K562 (cell line): Measurements from ENCODE around the gene ACADVL. TPM values are rescaled to one million over a fixed set of nuclear protein-coding genes. Genes with fewer than 3 reads are reported as not detected.

Source experiments
- C11orf30 ChIP-seq: fragments of 450-650 bp; IDR thresholded peaks from 2 replicates; pipeline ENCODE4 v1.6.1; 2016; ENCODE audit warnings: low read depth, mild to moderate bottlenecking
- CBX5 ChIP-seq: IDR thresholded peaks from 2 replicates; pipeline ENCODE4 v1.6.1; 2014; ENCODE audit warnings: low read depth, borderline replicate concordance
- CHAMP1 ChIP-seq: fragments of 450-650 bp; IDR thresholded peaks from 2 replicates; pipeline ENCODE4 v1.6.1; 2016; ENCODE audit warnings: mild to moderate bottlenecking
- CREB1 ChIP-seq, 2 experiments: sonication (generic) in 1 of 2; formaldehyde crosslinking in 1 of 2; IDR thresholded peaks; 2 replicates each; pipeline versions ENCODE4 v1.6.1 to v1.8.0; 2012 to 2022; ENCODE audit warnings: inconsistent platforms in 1 of 2, mild to moderate bottlenecking in 1 of 2, missing genetic modification reagents in 1 of 2, moderate library complexity in 1 of 2
- HMBOX1 ChIP-seq: sonication (generic); IDR thresholded peaks from 2 replicates; pipeline ENCODE4 v1.6.1; 2016
- MECOM ChIP-seq: fragments of 250-450 bp; sonication (Bioruptor Pico); IDR thresholded peaks from 2 replicates; pipeline ENCODE4 v1.8.0; 2022; ENCODE audit warnings: inconsistent platforms
- MYC ChIP-seq, 2 experiments: fragments of 250-450 bp in 1 of 2; sonication (Bioruptor Pico) in 1 of 2; IDR thresholded peaks; 2 replicates each; pipeline versions ENCODE4 v1.5.1 to v1.6.1; 2012 to 2021; ENCODE audit warnings: low read depth in 2 of 2, borderline replicate concordance in 1 of 2, improper control_type of control experiment in 1 of 2, low read length in 1 of 2, mild to moderate bottlenecking in 1 of 2, moderate library complexity in 1 of 2
- NRF1 ChIP-seq, 2 experiments: fragments of 450-650 bp; IDR thresholded peaks in 1 of 2; conservative IDR thresholded peaks in 1 of 2; 2 replicates each; pipeline ENCODE4 v1.6.1; 2014; ENCODE audit warnings: mild to moderate bottlenecking in 2 of 2
- PHF8 ChIP-seq: fragments of 200-600 bp; sonication (generic); IDR thresholded peaks from 2 replicates; pipeline ENCODE4 v1.6.1; 2012; ENCODE audit warnings: mixed run types, mild to moderate bottlenecking, inconsistent platforms, low read length, moderate library complexity, borderline replicate concordance
- POLR2H ChIP-seq: IDR thresholded peaks from 2 replicates; pipeline ENCODE4 v1.6.1; 2016; ENCODE audit warnings: missing genetic modification characterization, low read depth, mild to moderate bottlenecking, control low read depth, missing compliant biosample characterization, moderate library complexity
- RBBP5 ChIP-seq: fragments of 200-600 bp; sonication (generic); IDR thresholded peaks from 2 replicates; pipeline ENCODE4 v1.6.1; 2012; ENCODE audit warnings: borderline replicate concordance, mild to moderate bottlenecking, low read length, control low read depth, inconsistent platforms; ENCODE audit not compliant: insufficient read depth, poor library complexity, severe bottlenecking
- SNRNP70 ChIP-seq: fragments of 200-400 bp; formaldehyde crosslinking; optimal IDR thresholded peaks from 2 replicates; pipeline ENCODE3; 2017; ENCODE audit warnings: low read depth, low read length
- YBX1 ChIP-seq: fragments of 450-650 bp; IDR thresholded peaks from 2 replicates; pipeline ENCODE4 v1.7.1; 2016; ENCODE audit warnings: mild to moderate bottlenecking
- YY1 ChIP-seq, 3 experiments: IDR thresholded peaks; 2 replicates each; pipeline ENCODE4 v1.6.1; 2011; ENCODE audit warnings: low read length in 2 of 3, mild to moderate bottlenecking in 2 of 3, moderate library complexity in 2 of 3, borderline replicate concordance in 1 of 3, control low read depth in 1 of 3, low read depth in 1 of 3; ENCODE audit not compliant: insufficient read depth in 3 of 3, insufficient replicate concordance in 2 of 3, control insufficient read depth in 1 of 3, insufficient read length in 1 of 3; ENCODE audit errors: extremely low read depth in 1 of 3
- polyA plus RNA-seq, 8 experiments: library from polyadenylated mRNA; depleted of rRNA in 4 of 8; stranded (reverse) in 5 of 8; unstranded in 3 of 8; fragments of >200 nt; fragmentation: Nextera tagmentation in 2 of 8; fragmentation: Illumina TruSeq in 1 of 8; extraction: Ambion mirVana in 2 of 8; extraction: Trizol in 1 of 8; gene quantifications; 2 replicates each; pipeline versions ENCODE4 v1.2.1 to v1.2.3, GENCODE V29; 2011 to 2014; ENCODE audit warnings: inconsistent platforms in 1 of 8, missing spikeins in 1 of 8
- total RNA-seq, 7 experiments: library from RNA; depleted of rRNA in 6 of 7; stranded (reverse); fragments of >200 nt in 6 of 7; fragmentation: Illumina TruSeq in 2 of 7; extraction: Trizol in 2 of 7; gene quantifications; 2 replicates each; pipeline versions ENCODE4 v1.2.1 to v1.2.3, GENCODE V29; 2011 to 2021; ENCODE audit warnings: low replicate concordance in 1 of 7
- TF ChIP-seq, protein P1 (sequence below): fragments of 450-650 bp; IDR thresholded peaks from 2 replicates; pipeline ENCODE4 v1.6.1; 2017; ENCODE audit warnings: antibody characterized with exemption, mild to moderate bottlenecking
- TF ChIP-seq, protein P2 (sequence below): fragments of 250-450 bp; sonication (Bioruptor Pico); IDR thresholded peaks from 2 replicates; pipeline ENCODE4 v1.9.0; 2021; ENCODE audit warnings: mild to moderate bottlenecking, inconsistent platforms

ACADVL gene
- total and polyA plus RNA-seq, 9 of the 15 experiments (the other 6 are each of a cell fraction or from before 2014, with no cell fraction given), result 25.5 to 449 (median 214) TPM

DNA sequence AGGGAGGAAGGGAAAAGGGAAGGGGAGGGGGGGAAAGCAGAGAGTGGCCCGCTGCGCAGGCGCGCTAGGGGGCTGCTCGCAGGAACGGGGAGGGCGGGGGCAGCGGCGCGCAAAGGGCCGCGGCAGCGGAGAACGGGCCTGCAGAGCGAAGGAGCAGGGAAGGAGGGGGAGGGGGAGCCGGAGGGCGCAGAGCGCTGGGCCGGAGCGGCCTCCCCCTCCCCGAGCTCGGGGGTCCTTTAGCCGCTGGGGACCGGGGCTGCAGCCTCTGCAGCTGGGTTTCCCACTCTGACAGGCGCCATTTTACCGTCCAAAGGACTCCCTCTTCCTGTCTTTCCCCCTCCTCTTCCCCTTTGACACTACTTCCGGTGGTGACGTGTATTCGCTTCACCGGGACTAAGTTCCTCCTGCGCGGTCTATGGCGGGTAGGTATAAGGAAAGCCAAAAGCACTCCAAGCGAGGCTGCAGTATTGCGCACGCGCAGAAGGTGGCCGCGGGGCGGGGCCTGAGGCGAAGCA, 32.0 kb downstream of the ACADVL start, which contains the start of gene CTDNEP1 (continued):
- TF ChIP-seq CHAMP1 (no peak), CREB1 (IDR thresholded peaks at IDR 0.05) (peak; percentile 68; the same call in 1 of the 2 replicates), CREB1 (CRISPR knock-in tag; IDR thresholded peaks at IDR 0.05) (no peak), SNRNP70 (no peak), MECOM (CRISPR knock-in tag) (no peak), MYC (IDR thresholded peaks at IDR 0.05; ENCODE audit: low read depth, low read length) (peak; percentile 7; the same call in 1 of the 2 replicates), MYC (CRISPR knock-in tag; IDR thresholded peaks at IDR 0.05; ENCODE audit: borderline replicate concordance, low read depth) (no peak), RBBP5 (peak; percentile 84), HMBOX1 (no peak), YY1 (IDR thresholded peaks at IDR 0.05; ENCODE audit: borderline replicate concordance in 1 of 3, control insufficient read depth in 1 of 3, extremely low read depth in 1 of 3, insufficient read depth in 3 of 3, insufficient read length in 1 of 3, insufficient replicate concordance in 2 of 3, low read depth in 1 of 3, low read length in 2 of 3) (peak; percentile 55 to 94 (median 89)), CBX5 (no peak), YBX1 (no peak), PHF8 (peak; percentile 40; the same call in 1 of the 2 replicates), C11orf30 (peak; percentile 97), NRF1 (conservative IDR thresholded peaks at IDR 0.05 in 1 of 2, IDR thresholded peaks at IDR 0.05 in 1 of 2) (peak; percentile 92 to 93), POLR2H (no peak)
- TF ChIP-seq, protein P1, sequence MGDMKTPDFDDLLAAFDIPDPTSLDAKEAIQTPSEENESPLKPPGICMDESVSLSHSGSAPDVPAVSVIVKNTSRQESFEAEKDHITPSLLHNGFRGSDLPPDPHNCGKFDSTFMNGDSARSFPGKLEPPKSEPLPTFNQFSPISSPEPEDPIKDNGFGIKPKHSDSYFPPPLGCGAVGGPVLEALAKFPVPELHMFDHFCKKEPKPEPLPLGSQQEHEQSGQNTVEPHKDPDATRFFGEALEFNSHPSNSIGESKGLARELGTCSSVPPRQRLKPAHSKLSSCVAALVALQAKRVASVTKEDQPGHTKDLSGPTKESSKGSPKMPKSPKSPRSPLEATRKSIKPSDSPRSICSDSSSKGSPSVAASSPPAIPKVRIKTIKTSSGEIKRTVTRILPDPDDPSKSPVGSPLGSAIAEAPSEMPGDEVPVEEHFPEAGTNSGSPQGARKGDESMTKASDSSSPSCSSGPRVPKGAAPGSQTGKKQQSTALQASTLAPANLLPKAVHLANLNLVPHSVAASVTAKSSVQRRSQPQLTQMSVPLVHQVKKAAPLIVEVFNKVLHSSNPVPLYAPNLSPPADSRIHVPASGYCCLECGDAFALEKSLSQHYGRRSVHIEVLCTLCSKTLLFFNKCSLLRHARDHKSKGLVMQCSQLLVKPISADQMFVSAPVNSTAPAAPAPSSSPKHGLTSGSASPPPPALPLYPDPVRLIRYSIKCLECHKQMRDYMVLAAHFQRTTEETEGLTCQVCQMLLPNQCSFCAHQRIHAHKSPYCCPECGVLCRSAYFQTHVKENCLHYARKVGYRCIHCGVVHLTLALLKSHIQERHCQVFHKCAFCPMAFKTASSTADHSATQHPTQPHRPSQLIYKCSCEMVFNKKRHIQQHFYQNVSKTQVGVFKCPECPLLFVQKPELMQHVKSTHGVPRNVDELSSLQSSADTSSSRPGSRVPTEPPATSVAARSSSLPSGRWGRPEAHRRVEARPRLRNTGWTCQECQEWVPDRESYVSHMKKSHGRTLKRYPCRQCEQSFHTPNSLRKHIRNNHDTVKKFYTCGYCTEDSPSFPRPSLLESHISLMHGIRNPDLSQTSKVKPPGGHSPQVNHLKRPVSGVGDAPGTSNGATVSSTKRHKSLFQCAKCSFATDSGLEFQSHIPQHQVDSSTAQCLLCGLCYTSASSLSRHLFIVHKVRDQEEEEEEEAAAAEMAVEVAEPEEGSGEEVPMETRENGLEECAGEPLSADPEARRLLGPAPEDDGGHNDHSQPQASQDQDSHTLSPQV, result no peak
- TF ChIP-seq, protein P2, sequence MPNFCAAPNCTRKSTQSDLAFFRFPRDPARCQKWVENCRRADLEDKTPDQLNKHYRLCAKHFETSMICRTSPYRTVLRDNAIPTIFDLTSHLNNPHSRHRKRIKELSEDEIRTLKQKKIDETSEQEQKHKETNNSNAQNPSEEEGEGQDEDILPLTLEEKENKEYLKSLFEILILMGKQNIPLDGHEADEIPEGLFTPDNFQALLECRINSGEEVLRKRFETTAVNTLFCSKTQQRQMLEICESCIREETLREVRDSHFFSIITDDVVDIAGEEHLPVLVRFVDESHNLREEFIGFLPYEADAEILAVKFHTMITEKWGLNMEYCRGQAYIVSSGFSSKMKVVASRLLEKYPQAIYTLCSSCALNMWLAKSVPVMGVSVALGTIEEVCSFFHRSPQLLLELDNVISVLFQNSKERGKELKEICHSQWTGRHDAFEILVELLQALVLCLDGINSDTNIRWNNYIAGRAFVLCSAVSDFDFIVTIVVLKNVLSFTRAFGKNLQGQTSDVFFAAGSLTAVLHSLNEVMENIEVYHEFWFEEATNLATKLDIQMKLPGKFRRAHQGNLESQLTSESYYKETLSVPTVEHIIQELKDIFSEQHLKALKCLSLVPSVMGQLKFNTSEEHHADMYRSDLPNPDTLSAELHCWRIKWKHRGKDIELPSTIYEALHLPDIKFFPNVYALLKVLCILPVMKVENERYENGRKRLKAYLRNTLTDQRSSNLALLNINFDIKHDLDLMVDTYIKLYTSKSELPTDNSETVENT (CRISPR knock-in tag), result peak; percentile 64; the same call in 1 of the 2 replicates
